ENCODE measurements around the gene SUMO4. TPM values are rescaled to one million over a fixed set of nuclear protein-coding genes. Genes with fewer than 3 reads are reported as not detected.
A peak's percentile ranks its signal among the peaks of the same experiment; 100 is the strongest.
"Not testable (repeated sequence)": the region's sequence is repeated elsewhere in the genome, so short reads cannot be mapped to it uniquely, and the experiment has no call there.

SUMO4 gene
- total RNA-seq, 1 donor from 2014 or later = 6.5 TPM

- peak; percentile 56 for DNase-seq
These were observed 32.1 kb downstream of the SUMO4 start for GRCh38 chr6:149431905-149432775.

- no peak for DNase-seq
These were observed 33.3 kb downstream of the SUMO4 start for GRCh38 chr6:149433405-149433804.

- DNase-seq = no peak
These were observed 33.8 kb downstream of the SUMO4 start for GRCh38 chr6:149433881-149434280.

- DNase-seq = no peak
These were observed 36.0 kb downstream of the SUMO4 start for GRCh38 chr6:149435919-149436586.

GRCh38 chr6:149436647-149437046, 36.6 kb downstream of the SUMO4 start:
- no peak for DNase-seq

- no peak for DNase-seq
These were observed 37.1 kb downstream of the SUMO4 start for GRCh38 chr6:149437212-149437611.

GRCh38 chr6:149438855-149439254, 38.8 kb downstream of the SUMO4 start:
- DNase-seq = no peak

GRCh38 chr6:149439626-149440025, 39.6 kb downstream of the SUMO4 start:
- no peak for DNase-seq

- no peak for DNase-seq
These were observed 40.9 kb downstream of the SUMO4 start for GRCh38 chr6:149440735-149441671.

GRCh38 chr6:149441740-149442139, 41.7 kb downstream of the SUMO4 start:
- no peak for DNase-seq

GRCh38 chr6:149443411-149444181, 43.5 kb downstream of the SUMO4 start:
- DNase-seq = peak; percentile 72

- DNase-seq = not testable (repeated sequence)
These were observed 44.5 kb downstream of the SUMO4 start for GRCh38 chr6:149444360-149445094.

- DNase-seq = no peak
These were observed 45.0 kb downstream of the SUMO4 start for GRCh38 chr6:149445095-149445466.

GRCh38 chr6:149445573-149445972, 45.5 kb downstream of the SUMO4 start:
- DNase-seq = no peak

GRCh38 chr6:149446791-149447376, 46.8 kb downstream of the SUMO4 start:
- DNase-seq = no peak

GRCh38 chr6:149448821-149449453, 48.9 kb downstream of the SUMO4 start:
- DNase-seq = no peak

GRCh38 chr6:149449831-149450678, 50.0 kb downstream of the SUMO4 start:
- DNase-seq = no peak

Measured in skin of body (tissue), 2 donors.